H1 (cell line): ENCODE results near the gene SRSF9. TPM values are rescaled to one million over a fixed set of nuclear protein-coding genes. Genes with fewer than 3 reads are reported as not detected.

Experiments
- CEBPB ChIP-seq: IDR thresholded peaks from 2 replicates; pipeline ENCODE4 v1.6.1; 2012; ENCODE audit warnings: low read depth, low read length
- CTBP2 ChIP-seq: IDR thresholded peaks from 2 replicates; pipeline ENCODE4 v1.7.0; 2011; ENCODE audit warnings: borderline replicate concordance, mild to moderate bottlenecking, moderate library complexity, mixed read lengths, low read length; ENCODE audit not compliant: insufficient read depth, insufficient read length
- CTCF ChIP-seq, 3 experiments: IDR thresholded peaks; 1 replicate in 2 of 3; 2 replicates in 1 of 3; pipeline versions ENCODE4 v1.5.1 to v1.6.1; 2011; ENCODE audit warnings: low read length in 3 of 3, mild to moderate bottlenecking in 3 of 3, inconsistent platforms in 2 of 3, low read depth in 1 of 3, moderate library complexity in 1 of 3; ENCODE audit not compliant: insufficient read depth in 1 of 3; ENCODE audit errors: control extremely low read depth in 1 of 3
- EGR1 ChIP-seq: IDR thresholded peaks from 2 replicates; pipeline ENCODE4 v1.6.1; 2011; ENCODE audit warnings: low read depth, low read length, borderline replicate concordance
- EP300 ChIP-seq, 2 experiments: IDR thresholded peaks; 1 replicate in 1 of 2; 2 replicates in 1 of 2; pipeline ENCODE4 v1.6.1; 2011 to 2012; ENCODE audit warnings: low read depth in 2 of 2, low read length in 2 of 2, mild to moderate bottlenecking in 2 of 2, borderline replicate concordance in 1 of 2, inconsistent platforms in 1 of 2, moderate library complexity in 1 of 2
- GABPA ChIP-seq: IDR thresholded peaks from 2 replicates; pipeline ENCODE4 v1.6.1; 2011; ENCODE audit warnings: mild to moderate bottlenecking, low read length, moderate library complexity, borderline replicate concordance; ENCODE audit not compliant: insufficient read depth
- HDAC2 ChIP-seq, 2 experiments: fragments of 300-600 bp in 1 of 2; sonication (generic) in 1 of 2; IDR thresholded peaks; 2 replicates each; pipeline ENCODE4 v1.6.1; 2011 to 2012; ENCODE audit warnings: low read depth in 2 of 2, low read length in 2 of 2, mild to moderate bottlenecking in 2 of 2, moderate library complexity in 2 of 2, borderline replicate concordance in 1 of 2, inconsistent platforms in 1 of 2
- KDM4A ChIP-seq: IDR thresholded peaks from one replicate; pipeline ENCODE4 v1.7.1; 2012; ENCODE audit warnings: low read depth, mild to moderate bottlenecking, moderate library complexity, low read length, inconsistent platforms; ENCODE audit not compliant: severe bottlenecking
- KDM5A ChIP-seq: fragments of 200-600 bp; IDR thresholded peaks from 2 replicates; pipeline ENCODE4 v1.7.1; 2012; ENCODE audit warnings: mild to moderate bottlenecking, low read length, inconsistent platforms, mixed read lengths
- POLR2AphosphoS5 ChIP-seq: IDR thresholded peaks from 2 replicates; pipeline ENCODE4 v1.6.1; 2011; ENCODE audit warnings: low read depth, low read length
- POU5F1 ChIP-seq: IDR thresholded peaks from 2 replicates; pipeline ENCODE4 v1.6.1; 2011; ENCODE audit warnings: low read depth, mild to moderate bottlenecking, low read length, moderate library complexity
- RBBP5 ChIP-seq: IDR thresholded peaks from 2 replicates; pipeline ENCODE4 v1.7.1; 2012; ENCODE audit warnings: low read depth, mild to moderate bottlenecking, inconsistent platforms, low read length, moderate library complexity, borderline replicate concordance
- SIN3A ChIP-seq, 2 experiments: IDR thresholded peaks in 1 of 2; conservative IDR thresholded peaks in 1 of 2; 2 replicates each; pipeline ENCODE4 v1.6.1; 2011 to 2012; ENCODE audit warnings: low read length in 2 of 2, improper control_type of control experiment in 1 of 2, low read depth in 1 of 2, mild to moderate bottlenecking in 1 of 2
- SIX5 ChIP-seq: IDR thresholded peaks from 2 replicates; pipeline ENCODE4 v1.6.1; 2011; ENCODE audit warnings: mild to moderate bottlenecking, low read depth, low read length
- SP1 ChIP-seq: IDR thresholded peaks from 2 replicates; pipeline ENCODE4 v1.6.1; 2011; ENCODE audit warnings: low read depth, low read length
- SUZ12 ChIP-seq: fragments of 200-600 bp; sonication (generic); IDR thresholded peaks from 2 replicates; pipeline ENCODE4 v1.6.1; 2012; ENCODE audit warnings: mild to moderate bottlenecking, inconsistent platforms, low read length, moderate library complexity, mixed read lengths
- TCF12 ChIP-seq: IDR thresholded peaks from 2 replicates; pipeline ENCODE4 v1.6.1; 2011; ENCODE audit warnings: low read depth, mild to moderate bottlenecking, low read length
- USF2 ChIP-seq: IDR thresholded peaks from 2 replicates; pipeline ENCODE4 v1.6.1; 2011; ENCODE audit warnings: low read length, improper control_type of control experiment
- YY1 ChIP-seq: IDR thresholded peaks from 2 replicates; pipeline ENCODE4 v1.6.1; 2011; ENCODE audit warnings: low read depth, mild to moderate bottlenecking, low read length
- ZNF274 ChIP-seq: IDR thresholded peaks from 2 replicates; pipeline ENCODE4 v1.7.0; 2012; ENCODE audit warnings: low read length, borderline replicate concordance; ENCODE audit errors: extremely low read depth
- polyA plus RNA-seq, 7 experiments: library from polyadenylated mRNA; depleted of rRNA in 3 of 7; stranded (reverse) in 5 of 7; unstranded in 2 of 7; fragments of >200 nt in 5 of 7; fragments of 200-250 nt in 2 of 7; gene quantifications; 1 replicate in 5 of 7; 2 replicates in 1 of 7; 4 replicates in 1 of 7; pipeline versions ENCODE4 v1.2.1 to v1.2.3, GENCODE V29; 2011 to 2013; ENCODE audit warnings: missing spikeins in 2 of 7, mixed read lengths in 2 of 7
- total RNA-seq: library from RNA; stranded (reverse); fragmentation: NEBNext Ultra II Directional; extraction: Animal tissue kit (Norgen Biotek cat#: 25700); gene quantifications from 2 replicates; pipeline ENCODE4 v1.2.1, GENCODE V29; 2021

Gene SRSF9
- total and polyA plus RNA-seq, 2 of the 8 experiments (the other 6 are each of a cell fraction or from before 2014, with no cell fraction given): 172 to 304 TPM

DNA sequence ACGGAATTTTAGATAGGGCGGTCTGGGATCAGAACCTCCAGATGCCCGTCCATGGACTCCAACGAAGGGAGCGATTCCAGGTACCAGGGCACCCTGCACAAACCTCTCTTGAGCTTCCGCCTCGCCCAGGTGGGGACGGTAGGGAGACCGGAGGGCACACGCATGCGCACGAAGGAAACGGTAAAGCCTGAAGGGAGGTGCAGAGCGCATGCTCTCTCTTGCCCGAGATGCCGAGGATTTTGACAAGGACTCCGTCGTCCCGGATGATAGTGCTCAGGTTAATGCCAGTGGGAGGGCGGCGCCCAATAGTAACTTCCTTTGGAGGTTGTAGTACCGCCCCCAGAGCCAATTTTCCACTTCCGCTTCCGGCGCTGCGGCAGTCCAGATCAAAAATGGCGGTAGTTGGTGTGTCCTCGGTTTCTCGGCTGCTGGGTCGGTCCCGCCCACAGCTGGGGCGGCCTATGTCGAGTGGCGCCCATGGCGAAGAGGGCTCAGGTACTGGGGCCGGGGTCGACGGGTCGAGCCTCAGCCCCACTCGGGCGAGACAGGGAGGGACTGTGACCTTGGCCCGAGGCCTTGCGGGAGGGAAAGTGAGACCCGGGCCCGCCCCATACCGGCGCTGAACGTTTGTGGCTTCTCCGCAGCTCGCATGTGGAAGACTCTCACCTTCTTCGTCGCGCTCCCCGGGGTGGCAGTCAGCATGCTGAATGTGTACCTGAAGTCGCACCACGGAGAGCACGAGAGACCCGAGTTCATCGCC, 31.6 kb downstream of the SRSF9 start, which contains the start of gene COX6A1 (continued):
- TF ChIP-seq GABPA: peak; percentile 84
- TF ChIP-seq CEBPB: no peak
- TF ChIP-seq HDAC2 (IDR thresholded peaks at IDR 0.05; ENCODE audit: borderline replicate concordance in 1 of 2, low read depth in 2 of 2, low read length in 2 of 2): peak in 1 of 2 experiments; percentile 91; a peak in 1 of 4 replicates
- peak; percentile 38 for TF ChIP-seq KDM4A
- TF ChIP-seq POU5F1: no peak
- TF ChIP-seq SIX5: no peak
- peak; percentile 25 to 31 (median 28); a peak in 3 of 4 replicates for TF ChIP-seq CTCF (IDR thresholded peaks at IDR 0.05; ENCODE audit: control extremely low read depth in 1 of 3, insufficient read depth in 1 of 3, low read depth in 1 of 3, low read length in 3 of 3)
- TF ChIP-seq POLR2AphosphoS5: peak; percentile 52; the same call in 1 of the 2 replicates
- no peak for TF ChIP-seq SUZ12
- no peak for TF ChIP-seq EGR1
- TF ChIP-seq USF2: no peak
- no peak for TF ChIP-seq SP1
- TF ChIP-seq SIN3A (conservative IDR thresholded peaks at IDR 0.05 in 1 of 2, IDR thresholded peaks at IDR 0.05 in 1 of 2; ENCODE audit: low read depth in 1 of 2, low read length in 2 of 2): peak; percentile 6 to 89; a peak in 2 of 4 replicates
- TF ChIP-seq YY1: peak; percentile 90
- TF ChIP-seq EP300 (IDR thresholded peaks at IDR 0.05; ENCODE audit: borderline replicate concordance in 1 of 2, low read depth in 2 of 2, low read length in 2 of 2): no peak
- no peak for TF ChIP-seq TCF12
- TF ChIP-seq CTBP2: no peak
- peak; percentile 83 for TF ChIP-seq KDM5A
- no peak for TF ChIP-seq RBBP5
- no peak for TF ChIP-seq ZNF274
